Common myeloid progenitor, CD34-positive (primary cell): ENCODE results near the gene ATN1.

Experiments used
- CTCF ChIA-PET: fragments of 350-600 bp; sonication (Branson Sonifier 250); formaldehyde crosslinking; loops from one replicate; lab custom pipeline; 2021; ENCODE audit warnings: antibody characterized with exemption; lab: Charles Lee
- POLR2A ChIA-PET: fragments of 350-600 bp; sonication (Branson Sonifier 250); formaldehyde crosslinking; loops from one replicate; lab custom pipeline; 2021; ENCODE audit warnings: antibody characterized with exemption; lab: Charles Lee
- DNase-seq, 3 donors: peaks; one replicate each; pipeline versions ENCODE4 v3.0.0 to v3.0.0-alpha.2; 2013
- H3K27ac ChIP-seq, 2 experiments: 1 replicate in 1 of 2; 2 replicates in 1 of 2; pipeline ENCODE4 v1.7.0; 2013; ENCODE audit warnings: inconsistent platforms in 2 of 2, low read length in 2 of 2, mild to moderate bottlenecking in 2 of 2, low read depth in 1 of 2, moderate library complexity in 1 of 2; ENCODE audit not compliant: severe bottlenecking in 2 of 2, insufficient read depth in 1 of 2, poor library complexity in 1 of 2
- H3K27me3 ChIP-seq, 5 experiments: replicated peaks in 2 of 5; 1 replicate in 3 of 5; 2 replicates in 2 of 5; pipeline versions ENCODE4 v1.6.1 to v1.7.0; 2013; ENCODE audit warnings: low read length in 4 of 5, mild to moderate bottlenecking in 2 of 5, moderate library complexity in 2 of 5, inconsistent platforms in 1 of 5; ENCODE audit not compliant: insufficient read depth in 5 of 5, control insufficient read depth in 4 of 5
- H3K36me3 ChIP-seq, 4 experiments: 1 replicate in 2 of 4; 2 replicates in 2 of 4; pipeline versions ENCODE4 v1.6.1 to v1.7.0; 2013; ENCODE audit warnings: low read length in 3 of 4, control low read depth in 1 of 4, mild to moderate bottlenecking in 1 of 4; ENCODE audit not compliant: control insufficient read depth in 4 of 4, insufficient read depth in 4 of 4
- H3K4me1 ChIP-seq, 4 experiments: 1 replicate in 3 of 4; 2 replicates in 1 of 4; pipeline versions ENCODE4 v1.6.1 to v1.7.1; 2013; ENCODE audit warnings: low read length in 3 of 4, mild to moderate bottlenecking in 3 of 4, control low read depth in 1 of 4, inconsistent platforms in 1 of 4, moderate library complexity in 1 of 4; ENCODE audit not compliant: control insufficient read depth in 4 of 4, insufficient read depth in 4 of 4; ENCODE audit errors: control extremely low read depth in 1 of 4
- H3K4me3 ChIP-seq, 7 experiments: 1 replicate in 4 of 7; 2 replicates in 3 of 7; pipeline versions ENCODE4 v1.5.1 to v1.7.0; 2013; ENCODE audit warnings: mild to moderate bottlenecking in 7 of 7, low read length in 6 of 7, moderate library complexity in 6 of 7, inconsistent platforms in 2 of 7, low read depth in 2 of 7, control low read depth in 1 of 7; ENCODE audit not compliant: insufficient read depth in 4 of 7, control insufficient read depth in 1 of 7; ENCODE audit errors: extremely low read depth in 1 of 7
- H3K9me3 ChIP-seq, 5 experiments: 1 replicate in 4 of 5; 2 replicates in 1 of 5; pipeline versions ENCODE4 v1.6.1 to v1.7.1; 2013; ENCODE audit warnings: low read length in 4 of 5, mild to moderate bottlenecking in 2 of 5, inconsistent platforms in 1 of 5, low read depth in 1 of 5, moderate library complexity in 1 of 5; ENCODE audit not compliant: control insufficient read depth in 4 of 5, insufficient read depth in 2 of 5; ENCODE audit errors: control extremely low read depth in 1 of 5
- WGBS: methylation state at CpG from one replicate; pipeline ENCODE4 v1.1.5; 2013; ENCODE audit not compliant: insufficient coverage; 5-methylcytosine and 5-hydroxymethylcytosine counted together

ATN1 gene

GRCh38 chr12:6912164-6912935 lies 15.4 kb upstream of the ATN1 start:
- Histone ChIP-seq H3K9me3 (no peaks in the 10 kb centered on the region), H3K4me1 (peaks cover 0 to 19% (median 15%) of the 10 kb centered on the region in 4 experiments), H3K27me3 (peaks cover 0 to 2% (median 0%) of the 10 kb centered on the region in 5 experiments), H3K4me3 (no peak overlapping the region), H3K36me3 (peaks cover 0 to 14% (median 5%) of the 10 kb centered on the region in 4 experiments), H3K27ac (no peak overlapping the region)
- DNase-seq: no peak
- 95% methylated on average over 15 of the region's 15 CpGs for WGBS
- CTCF ChIA-PET: interaction anchor here (0.9 to 12.4 kb wide), 6 partner anchors 9 to 52 kb away, joined by 3 to 105 read pairs (median 4); partner anchors contain the start of genes SPSB2 and TPI1
- POLR2A ChIA-PET: interaction anchor here (1.0 to 1.2 kb wide), 3 partner anchors 13 to 40 kb away, joined by 3 to 6 read pairs (median 3); no protein-coding TSS in a partner anchor

GRCh38 chr12:6914246-6914946 lies 13.4 kb upstream of the ATN1 start, which contains the start of gene ENO2:
TSS of gene ENO2 (plus strand) at chr12:6914580. CDS start at chr12:6915833, 1,253 bp downstream.
- ChIA-PET CTCF (interaction anchor here (1.0 to 2.1 kb wide), 2 partner anchors 10 to 42 kb away, joined by 3 to 9 read pairs; no protein-coding TSS in a partner anchor), POLR2A (interaction anchor here (0.6 to 1.0 kb wide), 3 partner anchors 24 to 29 kb away, joined by 3 to 4 read pairs (median 4); partner anchors contain the start of genes C12orf57 and RNU7-1)
- under 1% methylated on average over 48 of the region's 68 CpGs for WGBS
- DNase-seq: peak; percentile 67 to 89 (median 80)
- H3K4me1 ChIP-seq: peaks cover 0 to 19% (median 15%) of the 10 kb centered on the region in 4 experiments
- H3K9me3 ChIP-seq: no peaks in the 10 kb centered on the region
- peak within 1 kb of the TSS in 1 of 2 experiments; percentile 34 for H3K27ac ChIP-seq
- H3K36me3 ChIP-seq: peaks cover 0 to 20% (median 5%) of the 10 kb centered on the region in 4 experiments
- peaks cover 0 to 2% (median 0%) of the 10 kb centered on the region in 5 experiments for H3K27me3 ChIP-seq
- H3K4me3 ChIP-seq: peak within 1 kb of the TSS; percentile 39 to 88 (median 66)

GRCh38 chr12:6914947-6915788 lies 12.6 kb upstream of the ATN1 start:
- no peak for DNase-seq
- Histone ChIP-seq H3K27me3 (peaks cover 0 to 2% (median 0%) of the 10 kb centered on the region in 5 experiments), H3K4me1 (peaks cover 0 to 19% (median 17%) of the 10 kb centered on the region in 4 experiments), H3K36me3 (peaks cover 0 to 25% (median 5%) of the 10 kb centered on the region in 4 experiments), H3K27ac (peak overlapping the region in 1 of 2 experiments; percentile 14), H3K9me3 (no peaks in the 10 kb centered on the region), H3K4me3 (peak overlapping the region; percentile 39 to 88 (median 66))
- ChIA-PET POLR2A (interaction anchor here (0.6 to 1.0 kb wide), 2 partner anchors 24 to 28 kb away, joined by 4 read pairs; partner anchors contain the start of genes C12orf57 and RNU7-1), CTCF (interaction anchor here (1.0 to 2.1 kb wide), 3 partner anchors 10 to 47 kb away, joined by 3 to 9 read pairs (median 4); no protein-coding TSS in a partner anchor)
- WGBS: 20% methylated on average over 5 of the region's 29 CpGs

GRCh38 chr12:6915789-6916285 lies 11.9 kb upstream of the ATN1 start:
- WGBS: 98% methylated on average over 6 of the region's 14 CpGs
- ChIA-PET CTCF (interaction anchor here (1.1 to 2.1 kb wide), 3 partner anchors 9 to 47 kb away, joined by 3 to 9 read pairs (median 4); partner anchors contain the start of gene SPSB2), POLR2A (no interaction called here)
- DNase-seq: no peak
- Histone ChIP-seq H3K27ac (no peak overlapping the region), H3K4me3 (no peak overlapping the region), H3K27me3 (peaks cover 0 to 2% (median 0%) of the 10 kb centered on the region in 5 experiments), H3K9me3 (no peaks in the 10 kb centered on the region), H3K36me3 (peaks cover 0 to 25% (median 7%) of the 10 kb centered on the region in 4 experiments), H3K4me1 (peaks cover 0 to 19% (median 17%) of the 10 kb centered on the region in 4 experiments)

GRCh38 chr12:6916426-6917200 lies 11.1 kb upstream of the ATN1 start:
- Histone ChIP-seq H3K27me3 (peaks cover 0 to 2% (median 0%) of the 10 kb centered on the region in 5 experiments), H3K9me3 (no peaks in the 10 kb centered on the region), H3K27ac (no peak overlapping the region), H3K36me3 (peaks cover 0 to 27% (median 7%) of the 10 kb centered on the region in 4 experiments), H3K4me3 (no peak overlapping the region), H3K4me1 (peaks cover 0 to 19% (median 17%) of the 10 kb centered on the region in 4 experiments)
- no peak for DNase-seq
- 99% methylated on average over 8 of the region's 11 CpGs for WGBS
- ChIA-PET POLR2A (no interaction called here), CTCF (interaction anchor here (0.5 to 1.7 kb wide), 8 partner anchors 9 to 230 kb away, joined by 3 to 13 read pairs (median 4); partner anchors contain the start of gene SPSB2)
